ENCODE data around the gene RBM8A.

Gene RBM8A

GRCh38 chr1:145918144-145918991, 8.9 kb downstream of the RBM8A start, which contains the start of gene PEX11B:
Gene PEX11B (minus strand): TSS chr1:145918717. CDS start chr1:145918688, 29 bp downstream.
- TF ChIP-seq TAF1 (IDR thresholded peaks at IDR 0.05; ENCODE audit: low read depth) (peak; percentile 94), USF1 (IDR thresholded peaks at IDR 0.05) (no peak), TEAD4 (IDR thresholded peaks at IDR 0.05) (0 out of 2 replicates have a peak, but pooled peaks have one; percentile 4), MAX (IDR thresholded peaks at IDR 0.05) (peak; percentile 67; the same call in 1 of the 2 replicates), CREB1 (IDR thresholded peaks at IDR 0.05; ENCODE audit: low read depth) (peak; percentile 29; the same call in 1 of the 2 replicates), TCF12 (IDR thresholded peaks at IDR 0.05; ENCODE audit: low read depth) (peak; percentile 58; the same call in 1 of the 2 replicates), YY1 (IDR thresholded peaks at IDR 0.05; ENCODE audit: low read depth) (peak; percentile 88), REST (IDR thresholded peaks at IDR 0.05; ENCODE audit: low read depth) (no peak)

GRCh38 chr1:145917595-145917994, 9.7 kb downstream of the RBM8A start:
- no peak for TF ChIP-seq ZBTB7A (IDR thresholded peaks at IDR 0.05; ENCODE audit: low read depth)

- TF ChIP-seq CEBPB (IDR thresholded peaks at IDR 0.05) (no peak), CREB1 (IDR thresholded peaks at IDR 0.05; ENCODE audit: low read depth) (no peak), NFIC (IDR thresholded peaks at IDR 0.05) (no peak), MAX (IDR thresholded peaks at IDR 0.05) (no peak), ZBTB7A (IDR thresholded peaks at IDR 0.05; ENCODE audit: low read depth) (no peak), FOXM1 (IDR thresholded peaks at IDR 0.05; ENCODE audit: borderline replicate concordance, low read depth) (no peak), YY1 (IDR thresholded peaks at IDR 0.05; ENCODE audit: low read depth) (no peak)
These were observed 10.5 kb downstream of the RBM8A start for GRCh38 chr1:145916745-145917144.

GRCh38 chr1:145912128-145912641, 15.1 kb downstream of the RBM8A start:
- no peak for TF ChIP-seq NFIC (IDR thresholded peaks at IDR 0.05)
- TF ChIP-seq CEBPB (IDR thresholded peaks at IDR 0.05), result no peak

- TF ChIP-seq TEAD4 (IDR thresholded peaks at IDR 0.05) (no peak), RAD21 (IDR thresholded peaks at IDR 0.05; ENCODE audit: low read depth) (no peak), MAX (IDR thresholded peaks at IDR 0.05) (no peak), YY1 (IDR thresholded peaks at IDR 0.05; ENCODE audit: low read depth) (no peak), NFIC (IDR thresholded peaks at IDR 0.05) (no peak), CEBPB (IDR thresholded peaks at IDR 0.05) (no peak)
These were observed 18.6 kb downstream of the RBM8A start for GRCh38 chr1:145908653-145909052.

GRCh38 chr1:145906954-145907753, 20.1 kb downstream of the RBM8A start:
- TF ChIP-seq TEAD4 (IDR thresholded peaks at IDR 0.05) (no peak), CREB1 (IDR thresholded peaks at IDR 0.05; ENCODE audit: low read depth) (no peak), MAX (IDR thresholded peaks at IDR 0.05) (no peak), RAD21 (IDR thresholded peaks at IDR 0.05; ENCODE audit: low read depth) (no peak), EP300 (IDR thresholded peaks at IDR 0.05; ENCODE audit: borderline replicate concordance) (no peak), ZBTB7A (IDR thresholded peaks at IDR 0.05; ENCODE audit: low read depth) (no peak), TCF12 (IDR thresholded peaks at IDR 0.05; ENCODE audit: low read depth) (no peak), USF1 (IDR thresholded peaks at IDR 0.05) (no peak), FOXM1 (IDR thresholded peaks at IDR 0.05; ENCODE audit: borderline replicate concordance, low read depth) (no peak), REST (IDR thresholded peaks at IDR 0.05; ENCODE audit: low read depth) (no peak)
